NCI-H526 (cell line): ENCODE results near the gene ZNF768.
A peak's percentile ranks its signal among the peaks of the same experiment; 100 is the strongest.
"Not testable (repeated sequence)": the region's sequence is repeated elsewhere in the genome, so short reads cannot be mapped to it uniquely, and the experiment has no call there.

Experiments used
- DNase-seq, 2 experiments: peaks; one replicate each; lab custom pipeline; 2025; lab: John Stamatoyannopoulos, UW

ZNF768 gene

DNA sequence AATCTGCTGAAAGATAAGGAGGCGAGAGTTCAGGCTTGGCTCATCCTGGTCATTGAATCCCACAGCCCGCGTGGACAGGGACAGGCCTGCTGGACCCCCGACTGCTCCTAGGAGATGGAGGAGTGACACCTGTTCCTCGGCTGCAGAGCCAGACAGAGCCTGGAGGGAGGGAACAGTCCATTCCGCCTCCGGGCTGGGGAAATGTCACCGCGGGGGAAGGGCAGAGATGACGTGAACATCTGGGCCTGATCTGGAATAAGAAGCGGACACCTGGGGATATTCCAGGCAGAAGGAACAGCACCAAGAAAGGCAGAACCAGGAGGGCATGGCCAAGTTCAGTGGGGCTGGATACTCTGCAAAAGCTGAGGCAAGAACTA is 6.8 kb upstream of the ZNF768 start:
- DNase-seq: no peak

GRCh38 chr16:30532285-30533145 is 6.1 kb upstream of the ZNF768 start:
- no peak for DNase-seq

- DNase-seq: no peak
Observed at GRCh38 chr16:30530163-30531037, 4.0 kb upstream of the ZNF768 start.

DNA sequence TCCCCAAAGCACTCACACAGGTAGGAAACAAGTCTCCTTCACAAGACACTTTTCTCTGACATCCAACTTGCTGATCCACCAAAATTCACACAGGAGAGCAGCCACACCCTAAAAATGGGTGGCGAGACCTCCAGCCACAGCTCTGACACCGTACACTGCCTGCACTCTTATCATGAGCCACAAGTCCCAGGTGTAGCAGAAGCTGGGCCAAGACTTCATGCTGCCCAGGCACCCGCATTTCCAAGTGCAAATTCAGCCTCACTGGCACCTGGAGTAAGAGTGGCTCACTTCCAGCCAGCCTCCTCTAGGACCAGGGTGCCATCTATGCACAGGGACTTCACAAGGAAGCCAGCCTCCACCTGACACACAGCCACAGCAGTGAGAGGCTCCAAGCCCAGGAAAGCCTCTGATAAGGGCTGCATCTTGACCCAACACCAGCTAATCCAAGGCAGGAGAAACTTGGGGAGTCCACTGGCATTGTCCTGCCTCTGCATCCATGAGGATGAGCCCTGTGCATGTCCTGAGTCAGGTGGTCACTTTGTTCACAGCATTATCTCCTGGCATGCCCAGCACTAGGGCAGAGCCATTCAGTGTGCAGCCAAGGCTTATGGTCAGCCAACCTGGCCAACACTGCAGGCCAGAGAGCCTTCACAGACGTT is 2.6 kb upstream of the ZNF768 start:
- no peak for DNase-seq

GRCh38 chr16:30527635-30528178 is 1.3 kb upstream of the ZNF768 start:
- peak in 1 of 2 experiments; percentile 50 for DNase-seq

DNA sequence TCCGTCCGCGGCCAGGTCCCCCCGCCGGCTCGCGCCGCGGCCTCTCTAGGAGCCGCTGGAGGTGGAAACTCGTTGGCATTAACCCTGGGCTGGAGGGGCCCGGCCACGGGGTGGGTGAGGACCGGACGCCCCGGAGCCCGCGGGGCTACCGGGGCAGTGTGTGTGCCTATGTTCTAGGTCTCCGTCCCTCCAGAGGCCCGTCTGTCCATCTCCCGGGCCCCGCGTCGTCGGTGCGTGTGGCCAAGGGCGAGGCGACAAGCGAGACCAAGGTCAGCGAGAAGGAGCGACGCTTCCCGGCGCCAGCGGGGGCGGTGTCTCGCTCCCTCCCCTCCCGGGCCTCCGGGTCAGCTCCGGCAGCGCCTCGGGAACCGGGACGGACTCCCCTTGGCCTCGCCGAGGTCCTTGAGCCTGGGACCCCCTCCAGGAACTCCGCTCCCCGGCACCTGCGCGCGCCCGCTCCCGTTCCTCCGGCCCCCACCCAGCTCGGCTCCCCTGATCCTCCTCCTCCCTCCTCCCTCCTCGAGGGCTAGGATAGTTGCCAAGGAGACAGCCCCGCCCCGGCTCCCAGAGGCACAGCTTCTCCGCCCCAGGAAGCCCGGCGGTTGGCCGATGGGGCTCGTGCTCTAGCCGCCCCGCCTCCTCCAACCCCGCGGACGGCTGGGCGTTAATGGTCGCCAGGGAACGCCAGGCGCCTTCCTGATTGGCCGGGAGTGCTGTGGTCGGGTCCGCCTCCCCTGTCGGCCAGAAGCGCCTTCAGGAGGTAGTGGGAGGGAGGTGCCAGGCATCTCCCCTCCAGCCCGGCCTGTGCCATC is 663 bp upstream of the ZNF768 start:
- DNase-seq: peak; percentile 96 to 99

- DNase-seq: no peak
Observed at GRCh38 chr16:30525844-30526136, 576 bp downstream of the ZNF768 start.

- DNase-seq: no peak
Observed at GRCh38 chr16:30524575-30525568, 1.5 kb downstream of the ZNF768 start.

- no peak for DNase-seq
Observed at GRCh38 chr16:30523768-30524574, 2.4 kb downstream of the ZNF768 start.

GRCh38 chr16:30522702-30523463 is 3.5 kb downstream of the ZNF768 start:
- DNase-seq: not testable (repeated sequence)

GRCh38 chr16:30521873-30522641 is 4.3 kb downstream of the ZNF768 start:
- DNase-seq: no peak

GRCh38 chr16:30521476-30521872 is 4.9 kb downstream of the ZNF768 start:
- DNase-seq: no peak

GRCh38 chr16:30519120-30520049 is 7.0 kb downstream of the ZNF768 start:
- DNase-seq: no peak

- DNase-seq: no peak
Observed at GRCh38 chr16:30518552-30518951, 7.8 kb downstream of the ZNF768 start.

GRCh38 chr16:30515275-30515674 is 11.1 kb downstream of the ZNF768 start:
- DNase-seq: no peak

DNA sequence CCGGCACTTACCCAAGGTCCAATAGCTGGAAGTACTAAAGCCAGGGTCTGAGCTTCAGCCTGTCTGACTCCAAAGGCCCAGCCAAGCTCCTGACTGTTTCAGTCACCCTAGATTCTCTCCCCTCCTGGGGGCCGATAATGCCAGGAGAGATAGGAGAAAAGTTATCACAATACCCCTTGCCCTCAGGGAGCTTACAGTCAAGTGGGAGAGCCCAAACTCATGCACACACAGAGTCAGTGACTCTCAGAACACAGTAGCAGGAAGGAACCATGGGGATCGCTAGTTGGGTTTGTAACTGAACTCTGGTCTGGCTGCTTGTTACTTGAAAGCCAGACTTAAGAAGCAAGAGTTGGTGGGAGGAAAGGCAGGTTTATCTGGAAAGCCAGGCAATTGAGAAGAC is 14.9 kb downstream of the ZNF768 start:
- no peak for DNase-seq
